HepG2 (cell line): ENCODE data around the gene PCDH12. TPM values are rescaled to one million over a fixed set of nuclear protein-coding genes. Genes with fewer than 3 reads are reported as not detected.

ENCODE experiments used
- ARHGAP35 ChIP-seq: sonication (generic); formaldehyde crosslinking; IDR thresholded peaks from 2 replicates; pipeline ENCODE4 v1.9.0; 2022; ENCODE audit warnings: mild to moderate bottlenecking, inconsistent platforms, moderate library complexity, missing genetic modification reagents, borderline replicate concordance
- ATF4 ChIP-seq, 2 experiments: fragments of 450-650 bp in 1 of 2; sonication (generic) in 1 of 2; formaldehyde crosslinking; IDR thresholded peaks; 2 replicates each; pipeline versions ENCODE4 v1.5.0 to v1.8.0; 2020 to 2022; ENCODE audit warnings: mild to moderate bottlenecking in 1 of 2, missing genetic modification reagents in 1 of 2
- GATA4 ChIP-seq: sonication (generic); IDR thresholded peaks from 2 replicates; pipeline ENCODE4 v1.6.1; 2016; ENCODE audit warnings: antibody characterized with exemption, low read depth, borderline replicate concordance
- HINFP ChIP-seq: sonication (generic); formaldehyde crosslinking; IDR thresholded peaks from 2 replicates; pipeline ENCODE4 v1.4.0; 2020; ENCODE audit warnings: low read depth, mild to moderate bottlenecking, missing genetic modification reagents
- HOMEZ ChIP-seq: IDR thresholded peaks from 2 replicates; pipeline ENCODE4 v1.6.1; 2016; ENCODE audit warnings: low read depth
- KLF15 ChIP-seq: sonication (generic); formaldehyde crosslinking; IDR thresholded peaks from 2 replicates; pipeline ENCODE4 v1.8.1; 2023; ENCODE audit warnings: borderline replicate concordance, mild to moderate bottlenecking, inconsistent platforms, missing genetic modification reagents, mixed read lengths
- MLLT10 ChIP-seq: sonication (generic); formaldehyde crosslinking; IDR thresholded peaks from 2 replicates; pipeline ENCODE4 v1.4.0; 2020; ENCODE audit warnings: missing genetic modification reagents
- NFE2L1 ChIP-seq: sonication (generic); formaldehyde crosslinking; IDR thresholded peaks from 2 replicates; pipeline ENCODE4 v1.4.0; 2020; ENCODE audit warnings: missing genetic modification reagents, mild to moderate bottlenecking, borderline replicate concordance
- PCBP1 ChIP-seq: fragments of 200-400 bp; formaldehyde crosslinking; IDR thresholded peaks from 2 replicates; pipeline ENCODE4 v1.6.1; 2017; ENCODE audit warnings: mild to moderate bottlenecking, low read depth, low read length, borderline replicate concordance
- POLR2AphosphoS5 ChIP-seq: IDR thresholded peaks from 2 replicates; pipeline ENCODE4 v1.6.1; 2012; ENCODE audit warnings: low read depth, low read length
- RFXANK ChIP-seq: IDR thresholded peaks from 2 replicates; pipeline ENCODE4 v1.6.1; 2016
- SIN3A ChIP-seq: IDR thresholded peaks from 2 replicates; pipeline ENCODE4 v1.6.1; 2011; ENCODE audit warnings: low read depth, mild to moderate bottlenecking, control low read depth, low read length, borderline replicate concordance
- SRF ChIP-seq: IDR thresholded peaks from 2 replicates; pipeline ENCODE4 v1.6.1; 2011; ENCODE audit warnings: mild to moderate bottlenecking, low read depth, low read length, moderate library complexity
- STAG1 ChIP-seq: sonication (generic); formaldehyde crosslinking; IDR thresholded peaks from 2 replicates; pipeline ENCODE4 v1.4.0; 2020; ENCODE audit warnings: missing genetic modification reagents
- TEAD2 ChIP-seq: sonication (generic); formaldehyde crosslinking; IDR thresholded peaks from 2 replicates; pipeline ENCODE4 v1.9.0; 2021; ENCODE audit warnings: missing genetic modification reagents
- TIGD3 ChIP-seq: sonication (generic); formaldehyde crosslinking; IDR thresholded peaks from 2 replicates; pipeline ENCODE4 v1.5.1; 2020; ENCODE audit warnings: mild to moderate bottlenecking, missing genetic modification reagents, borderline replicate concordance
- U2AF2 ChIP-seq: fragments of 200-400 bp; formaldehyde crosslinking; IDR thresholded peaks from 2 replicates; pipeline ENCODE4 v1.6.1; 2017; ENCODE audit warnings: low read depth, mild to moderate bottlenecking, low read length
- ZFX ChIP-seq: sonication (generic); formaldehyde crosslinking; IDR thresholded peaks from 2 replicates; pipeline ENCODE4 v1.4.0; 2020; ENCODE audit warnings: mild to moderate bottlenecking, low read depth, missing genetic modification reagents, moderate library complexity
- ZNF180 ChIP-seq: sonication (generic); formaldehyde crosslinking; IDR thresholded peaks from 2 replicates; pipeline ENCODE4 v1.4.0; 2020; ENCODE audit warnings: low read depth, missing genetic modification reagents, borderline replicate concordance
- ZNF337 ChIP-seq: sonication (generic); formaldehyde crosslinking; IDR thresholded peaks from 2 replicates; pipeline ENCODE4 v1.5.1; 2020; ENCODE audit warnings: missing genetic modification reagents, low read depth, mild to moderate bottlenecking, borderline replicate concordance
- ZNF367 ChIP-seq: sonication (generic); formaldehyde crosslinking; IDR thresholded peaks from 2 replicates; pipeline ENCODE4 v1.4.0; 2020; ENCODE audit warnings: missing genetic modification reagents, borderline replicate concordance
- ZNF460 ChIP-seq: sonication (generic); formaldehyde crosslinking; IDR thresholded peaks from 2 replicates; pipeline ENCODE4 v1.5.1; 2020; ENCODE audit warnings: missing genetic modification reagents, mild to moderate bottlenecking, borderline replicate concordance
- ZNF484 ChIP-seq: sonication (generic); formaldehyde crosslinking; IDR thresholded peaks from 2 replicates; pipeline ENCODE4 v1.5.1; 2020; ENCODE audit warnings: mild to moderate bottlenecking, low read depth, missing genetic modification reagents, borderline replicate concordance
- ZSCAN22 ChIP-seq: sonication (generic); formaldehyde crosslinking; IDR thresholded peaks from 2 replicates; pipeline ENCODE4 v1.4.0; 2020; ENCODE audit warnings: mild to moderate bottlenecking, missing genetic modification reagents
- ZSCAN25 ChIP-seq: sonication (generic); formaldehyde crosslinking; IDR thresholded peaks from 2 replicates; pipeline ENCODE4 v1.8.0; 2022; ENCODE audit warnings: mild to moderate bottlenecking, missing genetic modification reagents
- polyA plus RNA-seq, 8 experiments: library from polyadenylated mRNA; depleted of rRNA in 3 of 8; stranded (reverse) in 7 of 8; unstranded in 1 of 8; fragments of >200 nt; fragmentation: Illumina TruSeq in 4 of 8; extraction: Trizol in 4 of 8; gene quantifications; 2 replicates each; pipeline versions ENCODE4 v1.2.1 to v1.2.3, GENCODE V29; 2011 to 2016; ENCODE audit warnings: low read depth in 4 of 8, missing spikeins in 1 of 8, mixed read lengths in 1 of 8; ENCODE audit not compliant: insufficient read depth in 1 of 8
- total RNA-seq, 5 experiments: library from RNA; depleted of rRNA; stranded (reverse); fragments of >200 nt; fragmentation: Illumina TruSeq; extraction: Trizol; gene quantifications; 2 replicates each; pipeline ENCODE4 v1.2.3, GENCODE V29; 2016; ENCODE audit warnings: low read depth in 1 of 5

The PCDH12 gene
- total and polyA plus RNA-seq, 2 of the 13 experiments (the other 11 are each of a cell fraction or from before 2014, with no cell fraction given): not detected

- TF ChIP-seq HOMEZ (CRISPR knock-in tag): peak; percentile 67; the same call in 1 of the 2 replicates
- no peak for TF ChIP-seq ZNF337
- no peak for TF ChIP-seq SRF
- no peak for TF ChIP-seq TEAD2 (CRISPR knock-in tag)
- no peak for TF ChIP-seq RFXANK (CRISPR knock-in tag)
- no peak; the same call in 1 of the 2 replicates for TF ChIP-seq ARHGAP35 (CRISPR knock-in tag)
- TF ChIP-seq U2AF2: peak; percentile 63; the same call in 1 of the 2 replicates
- TF ChIP-seq ZNF484 (CRISPR knock-in tag): no peak
- TF ChIP-seq NFE2L1 (CRISPR knock-in tag): no peak
- no peak for TF ChIP-seq ZSCAN22 (CRISPR knock-in tag)
- TF ChIP-seq ATF4 (CRISPR knock-in tag; IDR thresholded peaks at IDR 0.05): peak in 1 of 2 experiments; percentile 67; a peak in 1 of 4 replicates
- peak; percentile 58; the same call in 1 of the 2 replicates for TF ChIP-seq PCBP1
- no peak; the same call in 1 of the 2 replicates for TF ChIP-seq STAG1
- TF ChIP-seq ZFX (CRISPR knock-in tag): peak; percentile 99
- peak; percentile 12; the same call in 1 of the 2 replicates for TF ChIP-seq ZNF460
- TF ChIP-seq KLF15 (CRISPR knock-in tag): 0 out of 2 replicates have a peak, but pooled peaks have one; percentile 22
- TF ChIP-seq ZNF180 (CRISPR knock-in tag): no peak
- TF ChIP-seq ZNF367: no peak; the same call in 1 of the 2 replicates
- no peak for TF ChIP-seq TIGD3
- TF ChIP-seq HINFP (CRISPR knock-in tag): no peak
- TF ChIP-seq MLLT10: no peak
- TF ChIP-seq GATA4: no peak
- peak; percentile 60; the same call in 1 of the 2 replicates for TF ChIP-seq SIN3A
- TF ChIP-seq ZSCAN25 (CRISPR knock-in tag): 0 out of 2 replicates have a peak, but pooled peaks have one; percentile 37
- TF ChIP-seq POLR2AphosphoS5: peak; percentile 77
Measured at GRCh38 chr5:141968914-141969608, 11.1 kb upstream of the PCDH12 start, which contains the start of gene RNF14 (continued).
